ENCODE results near the gene CDH23.

CDH23 gene

GRCh38 chr10:71537681-71538080 is 141.0 kb downstream of the CDH23 start:
- no peaks in the 10 kb centered on the region for H3K36me3 ChIP-seq (ENCODE audit: low read depth)
- no peaks in the 10 kb centered on the region for H3K27me3 ChIP-seq (ENCODE audit: insufficient read depth, poor library complexity, severe bottlenecking)
- no peak overlapping the region for H3K27ac ChIP-seq (ENCODE audit: poor library complexity, severe bottlenecking)
- DNase-seq (ENCODE audit: low spot score) (no peak), ATAC-seq (ENCODE audit: low read depth) (no peak)
- no peaks in the 10 kb centered on the region for H3K4me1 ChIP-seq (ENCODE audit: insufficient read depth, poor library complexity, severe bottlenecking)
- TF ChIP-seq, protein P1, sequence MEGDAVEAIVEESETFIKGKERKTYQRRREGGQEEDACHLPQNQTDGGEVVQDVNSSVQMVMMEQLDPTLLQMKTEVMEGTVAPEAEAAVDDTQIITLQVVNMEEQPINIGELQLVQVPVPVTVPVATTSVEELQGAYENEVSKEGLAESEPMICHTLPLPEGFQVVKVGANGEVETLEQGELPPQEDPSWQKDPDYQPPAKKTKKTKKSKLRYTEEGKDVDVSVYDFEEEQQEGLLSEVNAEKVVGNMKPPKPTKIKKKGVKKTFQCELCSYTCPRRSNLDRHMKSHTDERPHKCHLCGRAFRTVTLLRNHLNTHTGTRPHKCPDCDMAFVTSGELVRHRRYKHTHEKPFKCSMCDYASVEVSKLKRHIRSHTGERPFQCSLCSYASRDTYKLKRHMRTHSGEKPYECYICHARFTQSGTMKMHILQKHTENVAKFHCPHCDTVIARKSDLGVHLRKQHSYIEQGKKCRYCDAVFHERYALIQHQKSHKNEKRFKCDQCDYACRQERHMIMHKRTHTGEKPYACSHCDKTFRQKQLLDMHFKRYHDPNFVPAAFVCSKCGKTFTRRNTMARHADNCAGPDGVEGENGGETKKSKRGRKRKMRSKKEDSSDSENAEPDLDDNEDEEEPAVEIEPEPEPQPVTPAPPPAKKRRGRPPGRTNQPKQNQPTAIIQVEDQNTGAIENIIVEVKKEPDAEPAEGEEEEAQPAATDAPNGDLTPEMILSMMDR (IDR thresholded peaks at IDR 0.05; ENCODE audit: poor library complexity, severe bottlenecking), result no peak
- no peak overlapping the region for H3K4me3 ChIP-seq (ENCODE audit: severe bottlenecking)
- H3K9me3 ChIP-seq (ENCODE audit: severe bottlenecking), result no peaks in the 10 kb centered on the region

DNA sequence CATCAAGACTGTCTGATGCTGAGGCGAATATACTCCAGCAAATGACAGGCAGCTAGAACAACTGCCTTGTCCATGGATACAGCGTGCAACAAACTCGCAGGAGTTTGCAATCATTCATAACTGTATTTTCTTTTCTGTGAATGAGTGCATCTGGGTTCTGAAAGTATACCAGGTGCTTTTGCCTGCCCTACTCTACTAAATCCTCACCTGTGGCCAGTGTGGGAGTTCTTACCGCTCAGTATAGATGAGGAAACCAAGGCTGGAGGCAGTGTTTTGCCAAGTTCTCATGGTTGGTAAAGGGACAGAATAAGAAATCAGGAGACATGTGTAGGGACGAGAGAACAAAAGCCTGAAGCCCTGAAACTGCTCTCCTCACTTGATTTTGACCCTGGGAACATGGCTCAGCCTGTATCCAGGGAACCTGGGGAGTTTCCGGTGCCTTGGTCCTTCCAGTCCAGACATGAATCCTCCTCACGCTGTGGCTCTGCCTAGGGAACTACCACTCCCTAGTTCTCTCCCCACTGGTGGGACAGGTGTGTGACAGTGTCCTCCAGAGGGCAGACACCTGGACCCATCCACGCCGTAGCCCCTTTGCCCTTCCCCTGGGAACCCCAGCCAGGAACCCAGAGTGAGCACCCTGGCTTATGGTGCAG is 142.0 kb downstream of the CDH23 start:
- DNase-seq (ENCODE audit: low spot score) (no peak), ATAC-seq (ENCODE audit: low read depth) (no peak)
- no peak overlapping the region for H3K4me3 ChIP-seq (ENCODE audit: severe bottlenecking)
- no peaks in the 10 kb centered on the region for H3K27me3 ChIP-seq (ENCODE audit: insufficient read depth, poor library complexity, severe bottlenecking)
- no peaks in the 10 kb centered on the region for H3K9me3 ChIP-seq (ENCODE audit: severe bottlenecking)
- no peaks in the 10 kb centered on the region for H3K4me1 ChIP-seq (ENCODE audit: insufficient read depth, poor library complexity, severe bottlenecking)
- no peaks in the 10 kb centered on the region for H3K36me3 ChIP-seq (ENCODE audit: low read depth)
- no peak overlapping the region for H3K27ac ChIP-seq (ENCODE audit: poor library complexity, severe bottlenecking)
- TF ChIP-seq, protein P1 (IDR thresholded peaks at IDR 0.05; ENCODE audit: poor library complexity, severe bottlenecking), result no peak

DNA sequence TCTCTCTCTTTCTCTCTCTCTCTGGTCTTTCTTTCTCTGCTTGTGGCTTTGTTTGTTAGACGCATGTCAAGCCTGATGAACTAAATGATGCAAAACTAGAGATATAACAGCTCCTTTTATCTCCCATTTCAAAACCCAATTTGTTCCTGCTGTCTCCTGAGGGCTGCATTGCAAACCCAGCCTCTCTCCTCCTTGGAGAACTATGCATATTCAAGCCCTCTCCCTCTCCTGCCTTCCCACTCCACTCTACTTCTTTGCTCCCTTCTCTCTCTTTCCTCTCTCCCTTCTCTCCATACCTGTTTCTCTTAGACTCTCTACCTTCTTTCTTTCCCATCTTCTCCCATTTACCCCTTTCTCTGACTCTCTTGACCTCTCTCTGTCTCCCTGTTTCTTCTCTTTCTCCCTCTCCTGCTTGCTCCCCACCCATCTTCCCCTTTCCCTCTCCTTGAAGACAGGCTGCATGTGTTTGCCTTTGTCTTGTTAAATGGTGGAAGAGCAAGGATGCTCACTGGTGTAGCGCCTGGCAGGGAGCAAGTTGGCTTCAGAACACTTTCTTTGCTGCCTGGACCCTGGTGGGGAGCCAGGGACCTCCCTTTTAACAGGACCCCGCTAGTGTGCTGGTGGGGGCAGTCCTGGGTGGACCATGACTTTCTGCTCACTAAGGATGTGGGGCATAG is 142.9 kb downstream of the CDH23 start:
- Histone ChIP-seq H3K27ac (ENCODE audit: poor library complexity, severe bottlenecking) (no peak overlapping the region), H3K36me3 (ENCODE audit: low read depth) (no peaks in the 10 kb centered on the region), H3K9me3 (ENCODE audit: severe bottlenecking) (no peaks in the 10 kb centered on the region), H3K27me3 (ENCODE audit: insufficient read depth, poor library complexity, severe bottlenecking) (no peaks in the 10 kb centered on the region), H3K4me3 (ENCODE audit: severe bottlenecking) (no peak overlapping the region), H3K4me1 (ENCODE audit: insufficient read depth, poor library complexity, severe bottlenecking) (no peaks in the 10 kb centered on the region)
- no peak for ATAC-seq (ENCODE audit: low read depth)
- TF ChIP-seq, protein P1 (IDR thresholded peaks at IDR 0.05; ENCODE audit: poor library complexity, severe bottlenecking), result no peak
- DNase-seq (ENCODE audit: low spot score), result no peak

- no peaks in the 10 kb centered on the region for H3K27me3 ChIP-seq (ENCODE audit: insufficient read depth, poor library complexity, severe bottlenecking)
- DNase-seq (ENCODE audit: low spot score) (no peak), ATAC-seq (ENCODE audit: low read depth) (no peak)
- TF ChIP-seq, protein P1 (IDR thresholded peaks at IDR 0.05; ENCODE audit: poor library complexity, severe bottlenecking), result no peak
- H3K9me3 ChIP-seq (ENCODE audit: severe bottlenecking), result no peaks in the 10 kb centered on the region
- H3K4me1 ChIP-seq (ENCODE audit: insufficient read depth, poor library complexity, severe bottlenecking), result no peaks in the 10 kb centered on the region
- no peak overlapping the region for H3K4me3 ChIP-seq (ENCODE audit: severe bottlenecking)
- no peak overlapping the region for H3K27ac ChIP-seq (ENCODE audit: poor library complexity, severe bottlenecking)
- H3K36me3 ChIP-seq (ENCODE audit: low read depth), result no peaks in the 10 kb centered on the region
These were observed 145.8 kb downstream of the CDH23 start for GRCh38 chr10:71542478-71542877.

DNA sequence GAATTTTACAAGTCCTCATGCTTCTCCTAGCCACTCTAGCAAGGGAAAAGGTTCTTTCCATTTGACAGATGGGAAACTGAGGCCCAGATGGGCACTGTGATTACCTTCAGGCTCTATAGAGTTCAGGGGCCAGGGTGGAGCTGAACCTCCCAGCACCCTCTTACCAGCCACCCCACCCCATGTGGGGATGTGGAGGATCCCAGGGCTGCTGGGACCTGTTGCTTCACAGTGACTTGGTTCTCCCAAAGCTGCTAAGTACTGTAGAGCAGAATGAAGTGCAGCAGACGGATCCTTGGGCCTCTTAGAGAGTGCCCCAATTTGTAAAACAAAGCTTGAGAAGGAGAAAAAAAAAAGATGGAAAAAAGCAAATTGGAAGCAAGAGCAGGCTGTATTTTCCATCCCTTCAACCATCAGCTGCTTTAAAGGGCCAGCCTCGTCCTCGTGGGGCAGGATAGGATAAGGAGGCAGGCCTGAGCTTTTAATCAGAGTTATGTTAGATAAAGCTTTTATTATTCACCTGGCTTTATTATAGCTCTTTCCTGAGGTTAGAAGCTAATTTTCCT is 147.0 kb downstream of the CDH23 start:
- TF ChIP-seq, protein P1 (IDR thresholded peaks at IDR 0.05; ENCODE audit: poor library complexity, severe bottlenecking), result no peak
- DNase-seq (ENCODE audit: low spot score), result no peak
- no peak overlapping the region for H3K27ac ChIP-seq (ENCODE audit: poor library complexity, severe bottlenecking)
- ATAC-seq (ENCODE audit: low read depth), result no peak
- no peak overlapping the region for H3K4me3 ChIP-seq (ENCODE audit: severe bottlenecking)
- H3K27me3 ChIP-seq (ENCODE audit: insufficient read depth, poor library complexity, severe bottlenecking), result no peaks in the 10 kb centered on the region
- no peaks in the 10 kb centered on the region for H3K36me3 ChIP-seq (ENCODE audit: low read depth)
- no peaks in the 10 kb centered on the region for H3K4me1 ChIP-seq (ENCODE audit: insufficient read depth, poor library complexity, severe bottlenecking)
- no peaks in the 10 kb centered on the region for H3K9me3 ChIP-seq (ENCODE audit: severe bottlenecking)
